Measurements from ENCODE around the gene STXBP2.
"Not testable (repeated sequence)": the region's sequence is repeated elsewhere in the genome, so short reads cannot be mapped to it uniquely, and the experiment has no call there.

STXBP2 gene

GRCh38 chr19:7635670-7636069 is 1.2 kb upstream of the STXBP2 start:
- no peak for DNase-seq (ENCODE audit: low read depth)

GRCh38 chr19:7636317-7636690 is 606 bp upstream of the STXBP2 start:
- no peak for DNase-seq (ENCODE audit: low read depth)

GRCh38 chr19:7637374-7638256 is 705 bp downstream of the STXBP2 start:
- no peak for DNase-seq (ENCODE audit: low read depth)

- DNase-seq (ENCODE audit: low read depth), result no peak
Measured at GRCh38 chr19:7638802-7639465, 2.0 kb downstream of the STXBP2 start.

GRCh38 chr19:7639863-7640348 is 3.0 kb downstream of the STXBP2 start:
- no peak for DNase-seq (ENCODE audit: low read depth)

- DNase-seq (ENCODE audit: low read depth), result no peak
Measured at GRCh38 chr19:7640803-7641202, 3.9 kb downstream of the STXBP2 start.

GRCh38 chr19:7641290-7642276 is 4.7 kb downstream of the STXBP2 start:
- DNase-seq (ENCODE audit: low read depth), result no peak

GRCh38 chr19:7642295-7643030 is 5.6 kb downstream of the STXBP2 start:
- DNase-seq (ENCODE audit: low read depth), result no peak

GRCh38 chr19:7643031-7643415 is 6.1 kb downstream of the STXBP2 start:
- no peak for DNase-seq (ENCODE audit: low read depth)

- DNase-seq (ENCODE audit: low read depth), result not testable (repeated sequence)
Measured at GRCh38 chr19:7643629-7644549, 7.0 kb downstream of the STXBP2 start.

- DNase-seq (ENCODE audit: low read depth), result no peak
Measured at GRCh38 chr19:7644550-7644877, 7.6 kb downstream of the STXBP2 start.

- DNase-seq (ENCODE audit: low read depth), result no peak
Measured at GRCh38 chr19:7645163-7645562, 8.3 kb downstream of the STXBP2 start.

- no peak for DNase-seq (ENCODE audit: low read depth)
Measured at GRCh38 chr19:7645656-7646425, 8.9 kb downstream of the STXBP2 start.

- no peak for DNase-seq (ENCODE audit: low read depth)
Measured at GRCh38 chr19:7646426-7646700, 9.5 kb downstream of the STXBP2 start.

GRCh38 chr19:7647156-7647555 is 10.2 kb downstream of the STXBP2 start:
- no peak for DNase-seq (ENCODE audit: low read depth)

- no peak for DNase-seq (ENCODE audit: low read depth)
Measured at GRCh38 chr19:7648265-7649014, 11.5 kb downstream of the STXBP2 start.

GRCh38 chr19:7650148-7650547 is 13.2 kb downstream of the STXBP2 start:
- DNase-seq (ENCODE audit: low read depth), result no peak

- DNase-seq (ENCODE audit: low read depth), result no peak
Measured at GRCh38 chr19:7652061-7652641, 15.2 kb downstream of the STXBP2 start.

GRCh38 chr19:7654401-7654800 is 17.5 kb downstream of the STXBP2 start:
- no peak for DNase-seq (ENCODE audit: low read depth)

Measured in GM04503 (cell line).